Islet precursor cell (in vitro differentiated cells): ENCODE measurements around the gene BCKDHA.

Experiments
- DNase-seq: peaks from one replicate; pipeline ENCODE4 v3.0.0-alpha.2; 2018

BCKDHA gene

GRCh38 chr19:41397086-41398049 lies at the start of gene BCKDHA, which contains the start of gene EXOSC5:
TSS of gene BCKDHA (plus strand) at chr19:41397818. CDS start at chr19:41397828, 10 bp downstream.
TSS of gene EXOSC5 (minus strand) at chr19:41397359. CDS start at chr19:41397328, 31 bp downstream.
- peak; percentile 100 for DNase-seq

- DNase-seq, result no peak
Measured at GRCh38 chr19:41350735-41351338, 46.8 kb upstream of the BCKDHA start.

GRCh38 chr19:41351339-41352245 lies 46.0 kb upstream of the BCKDHA start:
- peak; percentile 66 for DNase-seq

- DNase-seq, result no peak
Measured at GRCh38 chr19:41352279-41352608, 45.4 kb upstream of the BCKDHA start.

GRCh38 chr19:41352609-41353465 lies 44.8 kb upstream of the BCKDHA start:
- peak; percentile 86 for DNase-seq

GRCh38 chr19:41353466-41354342 lies 43.9 kb upstream of the BCKDHA start, which contains the start of gene TGFB1:
TSS of gene TGFB1 (minus strand) at chr19:41353922. CDS start at chr19:41353044, 878 bp downstream.
- peak; percentile 93 for DNase-seq

GRCh38 chr19:41354343-41354953 lies 43.2 kb upstream of the BCKDHA start:
- no peak for DNase-seq

- DNase-seq, result no peak
Measured at GRCh38 chr19:41355035-41355434, 42.6 kb upstream of the BCKDHA start.

- DNase-seq, result no peak
Measured at GRCh38 chr19:41355802-41356201, 41.8 kb upstream of the BCKDHA start.

- DNase-seq, result no peak
Measured at GRCh38 chr19:41356984-41357739, 40.5 kb upstream of the BCKDHA start.

- DNase-seq, result no peak
Measured at GRCh38 chr19:41357746-41358145, 39.9 kb upstream of the BCKDHA start.

- no peak for DNase-seq
Measured at GRCh38 chr19:41359741-41360140, 37.9 kb upstream of the BCKDHA start.

- no peak for DNase-seq
Measured at GRCh38 chr19:41362143-41362847, 35.3 kb upstream of the BCKDHA start.

- DNase-seq, result no peak
Measured at GRCh38 chr19:41363371-41363752, 34.3 kb upstream of the BCKDHA start.

GRCh38 chr19:41363753-41364523 lies 33.7 kb upstream of the BCKDHA start, which contains the start of gene B9D2:
TSS of gene B9D2 (minus strand) at chr19:41364149. CDS start at chr19:41363519, 630 bp downstream.
- peak; percentile 99 for DNase-seq

- DNase-seq, result no peak
Measured at GRCh38 chr19:41364524-41365391, 32.9 kb upstream of the BCKDHA start.

- DNase-seq, result no peak
Measured at GRCh38 chr19:41366089-41366488, 31.5 kb upstream of the BCKDHA start.
